Fibroblast of villous mesenchyme (primary cell): Measurements from ENCODE around the gene MIDN. TPM values are rescaled to one million over a fixed set of nuclear protein-coding genes. Genes with fewer than 3 reads are reported as not detected.

Experiments used
- DNase-seq: peaks from one replicate; pipeline ENCODE4 v3.0.0-alpha.2; 2010; ENCODE audit warnings: low read depth
- H3K4me3 ChIP-seq: 2 replicates; pipeline ENCODE4 v1.5.1; 2011; ENCODE audit warnings: low read depth, mild to moderate bottlenecking, low read length
- total RNA-seq: library from RNA; depleted of rRNA; stranded (reverse); fragments of >200 nt; gene quantifications from 2 replicates; pipeline ENCODE4 v1.2.3, GENCODE V29; 2012
- TF ChIP-seq, protein P1 (sequence below): IDR thresholded peaks from 2 replicates; pipeline ENCODE4 v1.5.1; 2012; ENCODE audit warnings: low read depth, mild to moderate bottlenecking, low read length; ENCODE audit not compliant: insufficient read depth

The MIDN gene
- total RNA-seq, 1 donor = 14.2 TPM

DNA sequence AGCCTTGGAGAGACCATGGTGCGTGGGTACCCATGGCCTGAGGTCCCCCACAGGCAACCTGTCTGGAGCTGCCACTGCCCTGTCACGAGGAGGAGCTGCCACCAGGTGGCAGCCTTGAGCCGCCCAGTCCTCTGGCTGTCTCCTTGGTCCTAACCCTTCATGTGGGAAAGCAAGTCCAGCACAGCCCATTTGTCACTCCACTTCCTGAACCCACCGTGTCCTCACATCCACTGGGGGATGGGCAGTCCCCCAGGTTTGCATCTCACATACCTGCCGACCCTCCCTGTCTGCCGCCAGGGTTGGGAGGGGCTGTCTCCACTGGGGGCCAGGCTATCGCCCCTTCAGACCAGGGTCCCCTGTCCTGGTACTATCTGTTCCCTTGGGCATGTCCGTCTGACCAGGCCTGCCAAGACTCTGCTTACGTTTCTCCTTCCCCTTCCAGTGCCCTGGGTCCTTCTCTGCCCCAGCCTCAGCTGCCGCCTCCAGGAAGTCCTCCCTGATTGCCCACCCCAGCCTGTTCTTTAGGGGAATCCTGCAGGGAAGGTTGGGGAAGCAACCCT is 31.5 kb downstream of the MIDN start:
- H3K4me3 ChIP-seq = no peak overlapping the region
- TF ChIP-seq, protein P1, sequence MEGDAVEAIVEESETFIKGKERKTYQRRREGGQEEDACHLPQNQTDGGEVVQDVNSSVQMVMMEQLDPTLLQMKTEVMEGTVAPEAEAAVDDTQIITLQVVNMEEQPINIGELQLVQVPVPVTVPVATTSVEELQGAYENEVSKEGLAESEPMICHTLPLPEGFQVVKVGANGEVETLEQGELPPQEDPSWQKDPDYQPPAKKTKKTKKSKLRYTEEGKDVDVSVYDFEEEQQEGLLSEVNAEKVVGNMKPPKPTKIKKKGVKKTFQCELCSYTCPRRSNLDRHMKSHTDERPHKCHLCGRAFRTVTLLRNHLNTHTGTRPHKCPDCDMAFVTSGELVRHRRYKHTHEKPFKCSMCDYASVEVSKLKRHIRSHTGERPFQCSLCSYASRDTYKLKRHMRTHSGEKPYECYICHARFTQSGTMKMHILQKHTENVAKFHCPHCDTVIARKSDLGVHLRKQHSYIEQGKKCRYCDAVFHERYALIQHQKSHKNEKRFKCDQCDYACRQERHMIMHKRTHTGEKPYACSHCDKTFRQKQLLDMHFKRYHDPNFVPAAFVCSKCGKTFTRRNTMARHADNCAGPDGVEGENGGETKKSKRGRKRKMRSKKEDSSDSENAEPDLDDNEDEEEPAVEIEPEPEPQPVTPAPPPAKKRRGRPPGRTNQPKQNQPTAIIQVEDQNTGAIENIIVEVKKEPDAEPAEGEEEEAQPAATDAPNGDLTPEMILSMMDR = peak; percentile 98
- peak; percentile 82 for DNase-seq

DNA sequence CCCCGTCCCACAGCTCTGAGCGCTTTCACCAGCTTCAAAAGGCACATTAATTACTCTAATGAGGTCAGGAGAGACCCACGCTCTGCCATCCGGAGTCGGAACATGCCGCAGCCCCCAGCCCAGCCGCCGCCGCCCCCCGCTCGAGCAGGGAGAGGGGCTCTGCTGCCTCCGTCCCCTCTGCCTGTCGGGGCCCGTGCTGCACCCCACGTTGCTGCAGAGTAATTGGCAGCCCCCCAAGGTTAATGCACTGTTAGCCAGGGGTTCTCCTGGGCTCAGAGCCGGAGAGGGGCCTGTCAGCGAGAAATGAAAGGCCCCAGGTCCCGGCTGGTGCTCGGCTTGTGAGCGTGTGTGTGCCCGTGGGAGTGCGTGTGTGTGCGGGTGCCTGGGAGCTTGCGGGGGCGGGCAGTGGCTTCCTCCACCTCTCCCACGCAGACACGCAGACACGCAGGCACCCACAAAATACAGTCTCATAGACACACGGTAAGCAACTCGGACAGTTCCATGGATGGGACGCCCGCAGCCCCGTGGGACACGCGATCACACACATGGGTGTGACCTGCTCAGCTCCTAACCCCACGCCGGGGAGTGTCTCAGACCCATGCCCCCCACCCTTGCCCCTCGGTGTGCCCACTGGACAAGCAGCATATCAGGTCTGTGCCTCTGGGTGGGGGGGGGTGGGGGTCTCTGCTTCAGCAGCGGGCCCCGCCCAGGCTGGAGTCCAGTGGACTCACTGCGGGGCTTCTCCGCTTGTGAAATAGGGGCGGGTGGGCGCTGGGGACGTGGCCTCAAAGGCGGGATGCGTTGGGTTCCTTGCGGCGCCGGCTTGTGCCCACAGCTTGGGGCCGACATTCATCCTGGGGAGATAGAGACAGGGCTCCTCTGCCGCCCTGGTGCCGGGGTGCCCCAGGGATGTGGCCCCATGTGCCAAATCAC is 32.5 kb downstream of the MIDN start:
- H3K4me3 ChIP-seq = no peak overlapping the region
- no peak for DNase-seq
- TF ChIP-seq, protein P1 = no peak

DNA sequence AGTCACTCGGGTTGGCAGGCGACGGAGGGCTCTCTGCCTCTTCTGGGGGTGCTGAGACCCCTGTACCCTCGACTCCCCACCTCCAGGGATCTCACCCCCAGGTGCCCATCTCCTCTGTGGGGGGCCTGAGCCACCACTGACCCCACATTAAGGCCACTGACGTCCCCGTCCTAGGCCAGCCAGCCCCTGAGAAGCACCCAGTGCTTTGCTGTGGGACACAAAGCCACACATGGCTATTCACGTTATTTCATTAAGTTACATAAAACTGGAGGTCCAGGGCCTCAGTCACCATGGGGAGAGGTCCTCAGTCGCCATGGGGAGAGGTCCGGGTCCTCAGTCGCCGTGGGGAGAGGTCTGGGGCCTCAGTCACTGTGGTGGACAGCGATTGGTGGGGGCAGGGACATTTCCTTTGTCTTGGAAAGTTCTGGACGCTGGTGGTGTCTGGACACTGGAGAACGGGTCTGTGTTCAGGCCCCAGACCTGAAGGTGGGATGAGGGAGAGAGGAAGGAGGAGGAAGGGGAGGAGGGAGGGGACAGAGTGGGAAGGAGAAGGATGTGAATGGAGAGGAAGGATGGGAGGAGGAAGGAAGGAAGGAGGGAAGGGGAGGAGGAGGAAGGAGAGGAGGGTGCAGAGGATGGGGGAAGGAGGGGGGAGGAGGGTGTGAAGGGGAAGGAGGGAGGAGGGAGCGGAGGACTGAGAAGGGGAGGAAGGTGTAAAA is 33.3 kb downstream of the MIDN start:
- DNase-seq = no peak
- no peak overlapping the region for H3K4me3 ChIP-seq
- TF ChIP-seq, protein P1 = no peak

DNA sequence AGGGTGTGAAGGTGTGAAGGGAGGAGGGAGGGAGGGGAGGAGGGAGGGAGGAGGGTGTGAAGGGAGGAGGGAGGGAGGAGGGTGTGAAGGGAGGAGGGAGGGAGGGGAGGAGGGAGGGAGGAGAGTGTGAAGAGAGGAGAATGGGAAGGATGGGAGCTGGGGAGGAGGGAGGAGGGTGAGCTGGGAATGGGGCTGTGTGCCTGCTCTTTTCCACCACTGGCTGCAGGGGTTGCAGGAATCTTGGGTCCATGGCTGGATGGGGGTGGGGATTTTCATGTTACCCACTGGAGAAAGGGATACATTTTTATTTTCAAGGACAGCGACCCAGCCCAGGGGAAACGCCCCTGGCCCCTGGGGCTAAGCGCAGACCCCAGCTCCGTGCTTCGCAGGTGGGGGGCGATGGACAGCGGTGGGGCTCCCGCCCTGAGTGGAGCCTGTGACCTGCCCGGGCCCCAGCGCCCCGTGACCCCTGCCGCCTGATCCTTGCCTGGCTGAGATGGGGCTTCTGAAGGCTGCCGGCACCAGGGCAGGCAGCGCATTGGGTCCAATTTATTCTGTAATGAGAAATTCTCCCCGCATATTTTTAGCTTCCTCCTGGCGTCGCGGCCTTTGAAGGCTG is 34.3 kb downstream of the MIDN start:
- TF ChIP-seq, protein P1 = no peak
- no peak for DNase-seq
- H3K4me3 ChIP-seq = no peak overlapping the region

DNA sequence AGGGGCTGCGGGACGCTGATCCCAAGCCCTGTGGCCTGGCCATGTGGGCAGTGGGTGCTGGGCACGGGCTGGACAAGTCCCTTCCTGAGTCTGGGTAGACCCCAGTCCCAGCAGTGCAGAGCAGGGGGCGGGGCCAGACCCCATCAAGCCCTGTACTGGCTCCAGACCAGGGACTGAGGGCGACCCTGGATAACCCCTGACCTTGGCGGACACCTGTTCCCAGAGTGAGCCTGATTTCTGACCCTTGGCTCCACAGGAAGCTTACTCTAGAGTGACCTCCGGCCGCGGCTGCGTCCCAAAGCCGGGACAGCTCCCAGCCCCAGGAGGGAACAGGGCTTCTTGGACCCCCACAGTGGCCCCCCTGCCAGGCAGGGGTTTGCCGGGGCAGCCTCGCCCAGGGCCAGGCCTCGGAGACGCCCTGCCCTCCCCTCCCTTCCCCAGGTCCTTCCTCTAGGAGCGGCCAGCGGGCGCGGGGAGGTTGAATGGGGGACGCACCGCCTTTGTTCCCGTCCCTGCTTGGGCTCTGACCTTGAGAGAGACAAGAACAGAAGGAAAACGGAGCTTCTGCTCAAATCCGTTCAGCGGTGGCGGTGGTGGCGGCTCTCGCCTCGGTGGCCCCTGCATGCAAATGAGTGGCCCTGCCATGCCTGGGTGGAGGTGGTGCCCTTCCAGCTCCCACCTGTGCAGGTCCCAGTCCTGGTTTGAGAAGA is 35.0 kb downstream of the MIDN start:
- TF ChIP-seq, protein P1 = no peak
- no peak for DNase-seq
- no peak overlapping the region for H3K4me3 ChIP-seq

DNA sequence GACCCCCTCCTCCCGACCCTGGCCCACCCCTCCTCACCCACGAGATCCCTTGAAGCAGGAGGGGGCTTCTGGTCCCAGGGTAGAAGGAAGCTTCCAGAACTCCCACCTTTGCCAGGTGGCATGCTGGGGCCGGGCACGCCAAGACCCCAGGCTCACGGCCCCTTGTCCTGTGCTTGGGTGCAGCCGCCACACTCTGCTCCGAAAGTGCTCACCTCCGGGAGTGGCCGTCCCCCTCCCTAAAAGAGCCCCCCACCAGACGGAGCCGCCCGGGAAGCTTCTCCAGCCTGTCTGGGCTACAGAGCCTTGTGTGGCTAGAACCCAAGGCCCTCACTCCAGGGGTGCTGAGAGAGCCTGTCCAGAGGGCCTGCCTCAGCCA is 35.5 kb downstream of the MIDN start:
- DNase-seq = no peak
- H3K4me3 ChIP-seq = no peak overlapping the region
- TF ChIP-seq, protein P1 = no peak
